T-helper 2 cell treated with Interferon-gamma antibody and Interleukin-4, amounts not matched to agents 5 μg/mL and 100 μg/mL, for 36 hours (primary cell): ENCODE measurements around the gene GAS2L1.
"Not testable (repeated sequence)": the region's sequence is repeated elsewhere in the genome, so short reads cannot be mapped to it uniquely, and the experiment has no call there.

Source experiments
- DNase-seq: peaks from one replicate; pipeline ENCODE4 v3.0.0; 2021; ENCODE audit warnings: low spot score
- H3K27ac Mint-ChIP-seq: one replicate; pipeline ENCODE4 v1.8.0; 2021; ENCODE audit warnings: mild to moderate bottlenecking, mixed read lengths
- H3K27me3 Mint-ChIP-seq: one replicate; pipeline ENCODE4 v1.8.0; 2021; ENCODE audit warnings: low read depth, mixed read lengths
- H3K36me3 Mint-ChIP-seq: one replicate; pipeline ENCODE4 v1.8.0; 2021; ENCODE audit warnings: low read depth, mixed read lengths
- H3K4me1 Mint-ChIP-seq: one replicate; pipeline ENCODE4 v1.8.0; 2021; ENCODE audit warnings: low read depth, mixed read lengths
- H3K4me3 Mint-ChIP-seq: one replicate; pipeline ENCODE4 v1.8.0; 2022; ENCODE audit warnings: mild to moderate bottlenecking, moderate library complexity, mixed read lengths
- H3K9me3 Mint-ChIP-seq: one replicate; pipeline ENCODE4 v1.8.0; 2021; ENCODE audit warnings: mixed read lengths

Gene GAS2L1

GRCh38 chr22:29357193-29357890 lies 50.9 kb downstream of the GAS2L1 start:
- not testable (repeated sequence) for H3K4me3 Mint-ChIP-seq, DNase-seq, H3K9me3 Mint-ChIP-seq, H3K27ac Mint-ChIP-seq, H3K27me3 Mint-ChIP-seq, H3K4me1 Mint-ChIP-seq
- peaks cover 41% of the 10 kb centered on the region for H3K36me3 Mint-ChIP-seq

- Mint-ChIP-seq H3K4me3 (no peak overlapping the region), H3K27me3 (no peaks in the 10 kb centered on the region), H3K9me3 (no peaks in the 10 kb centered on the region), H3K27ac (no peak overlapping the region), H3K36me3 (peaks cover 39% of the 10 kb centered on the region), H3K4me1 (no peaks in the 10 kb centered on the region)
- DNase-seq: no peak
Observed at GRCh38 chr22:29359469-29359868, 53.0 kb downstream of the GAS2L1 start.
